Activated T-cell treated with anti-CD3 and anti-CD28 coated beads, Interleukin-2, amount 50 U/mL, for 24 hours (primary cell): ENCODE data around the gene DGLUCY.
A peak's percentile ranks its signal among the peaks of the same experiment; 100 is the strongest.
"Not testable (repeated sequence)": the region's sequence is repeated elsewhere in the genome, so short reads cannot be mapped to it uniquely, and the experiment has no call there.

ENCODE experiments used
- DNase-seq: peaks from one replicate; pipeline ENCODE4 v3.0.0-alpha.2; 2020
- H3K27ac Mint-ChIP-seq: 2 replicates; pipeline ENCODE4 v1.8.0; 2020; ENCODE audit warnings: mild to moderate bottlenecking, mixed read lengths
- H3K27me3 Mint-ChIP-seq: 2 replicates; pipeline ENCODE4 v1.8.0; 2020; ENCODE audit warnings: mixed read lengths
- H3K36me3 Mint-ChIP-seq: 2 replicates; pipeline ENCODE4 v1.8.0; 2020; ENCODE audit warnings: low read depth, mixed read lengths
- H3K4me1 Mint-ChIP-seq: 2 replicates; pipeline ENCODE4 v1.8.0; 2020; ENCODE audit warnings: low read depth, mixed read lengths
- H3K4me3 Mint-ChIP-seq: 2 replicates; pipeline ENCODE4 v1.8.0; 2020; ENCODE audit warnings: mild to moderate bottlenecking, moderate library complexity, mixed read lengths
- H3K9me3 Mint-ChIP-seq: 2 replicates; pipeline ENCODE4 v1.8.0; 2020; ENCODE audit warnings: mixed read lengths

The DGLUCY gene

GRCh38 chr14:91139776-91140175, 25.9 kb downstream of the DGLUCY start:
- H3K9me3 Mint-ChIP-seq = no peaks in the 10 kb centered on the region
- DNase-seq = no peak
- no peaks in the 10 kb centered on the region for H3K27me3 Mint-ChIP-seq
- peaks cover 57% of the 10 kb centered on the region for H3K36me3 Mint-ChIP-seq
- H3K4me3 Mint-ChIP-seq = no peak overlapping the region
- H3K4me1 Mint-ChIP-seq = peaks cover 60% of the 10 kb centered on the region
- H3K27ac Mint-ChIP-seq = peak overlapping the region; percentile 82

GRCh38 chr14:91140672-91141071, 26.8 kb downstream of the DGLUCY start:
- peaks cover 61% of the 10 kb centered on the region for H3K36me3 Mint-ChIP-seq
- H3K27ac Mint-ChIP-seq = peak overlapping the region; percentile 76
- no peaks in the 10 kb centered on the region for H3K27me3 Mint-ChIP-seq
- peaks cover 60% of the 10 kb centered on the region for H3K4me1 Mint-ChIP-seq
- DNase-seq = no peak
- no peaks in the 10 kb centered on the region for H3K9me3 Mint-ChIP-seq
- no peak overlapping the region for H3K4me3 Mint-ChIP-seq

- peak overlapping the region; percentile 79 for H3K27ac Mint-ChIP-seq
- no peak for DNase-seq
- peaks cover 60% of the 10 kb centered on the region for H3K4me1 Mint-ChIP-seq
- no peaks in the 10 kb centered on the region for H3K27me3 Mint-ChIP-seq
- no peaks in the 10 kb centered on the region for H3K9me3 Mint-ChIP-seq
- peaks cover 69% of the 10 kb centered on the region for H3K36me3 Mint-ChIP-seq
- no peak overlapping the region for H3K4me3 Mint-ChIP-seq
These were observed 28.4 kb downstream of the DGLUCY start for GRCh38 chr14:91142214-91142668.

DNA sequence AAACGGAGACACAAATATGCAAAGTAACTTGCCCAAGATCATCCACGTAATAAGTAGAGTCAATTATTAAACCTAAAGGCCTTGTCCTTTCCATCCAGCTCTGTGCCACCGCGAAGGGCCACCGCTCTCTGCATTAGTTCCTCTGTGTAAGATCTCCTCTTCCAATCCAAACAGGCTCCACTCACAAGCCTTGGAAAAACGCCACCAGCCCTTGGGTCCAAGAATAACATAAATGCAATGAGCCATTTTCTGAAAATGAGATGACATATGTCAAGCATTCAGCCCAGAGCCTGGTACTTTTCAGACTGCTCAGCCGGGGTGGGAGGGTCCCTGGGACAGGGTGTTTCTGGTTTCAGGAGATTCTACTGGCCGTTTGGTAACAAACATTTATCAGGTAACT, 30.0 kb downstream of the DGLUCY start:
- no peaks in the 10 kb centered on the region for H3K27me3 Mint-ChIP-seq
- H3K4me1 Mint-ChIP-seq = peaks cover 47% of the 10 kb centered on the region
- DNase-seq = no peak
- no peak overlapping the region for H3K4me3 Mint-ChIP-seq
- H3K9me3 Mint-ChIP-seq = no peaks in the 10 kb centered on the region
- peak overlapping the region; percentile 16 for H3K27ac Mint-ChIP-seq
- H3K36me3 Mint-ChIP-seq = peaks cover 68% of the 10 kb centered on the region

DNA sequence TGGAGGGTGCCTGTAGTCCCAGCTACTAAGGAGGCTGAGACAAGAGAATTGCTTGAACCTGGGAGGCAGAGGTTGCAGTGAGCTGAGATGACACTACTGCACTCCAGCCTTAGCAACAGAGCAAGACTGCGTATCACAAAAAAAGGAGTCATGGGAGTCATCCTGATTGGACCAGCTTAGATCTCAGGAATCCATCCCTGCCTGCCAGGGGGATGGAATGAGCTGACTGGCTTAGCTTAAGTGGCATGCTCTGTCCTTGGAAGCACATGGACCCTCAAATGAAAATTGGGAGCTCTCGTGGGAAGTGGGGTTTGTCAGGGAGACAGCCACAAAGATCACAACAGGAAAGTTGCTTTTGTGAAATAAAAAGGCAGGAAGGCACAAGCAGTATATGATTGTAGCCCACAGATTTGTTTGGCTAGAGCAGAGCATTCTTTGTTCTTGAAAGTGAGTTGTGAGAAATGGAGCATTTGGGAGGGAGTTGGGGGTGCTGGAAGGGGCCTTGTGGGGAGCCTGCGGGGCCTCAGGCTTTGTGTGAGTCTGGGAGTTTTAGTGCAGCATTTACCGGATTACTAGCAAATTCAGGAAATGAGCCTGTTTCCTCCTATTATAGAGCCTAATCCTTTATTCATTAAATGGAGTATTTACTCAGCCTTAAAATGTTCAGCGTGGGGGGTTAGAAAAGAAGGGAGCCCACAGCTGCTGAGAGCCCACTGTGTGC, 30.7 kb downstream of the DGLUCY start:
- Mint-ChIP-seq H3K27me3 (no peaks in the 10 kb centered on the region), H3K36me3 (peaks cover 70% of the 10 kb centered on the region), H3K27ac (peak overlapping the region; percentile 16), H3K9me3 (no peaks in the 10 kb centered on the region), H3K4me1 (peaks cover 41% of the 10 kb centered on the region), H3K4me3 (no peak overlapping the region)
- no peak for DNase-seq

- Mint-ChIP-seq H3K9me3 (no peaks in the 10 kb centered on the region), H3K4me1 (peaks cover 32% of the 10 kb centered on the region), H3K27ac (no peak overlapping the region), H3K36me3 (peaks cover 66% of the 10 kb centered on the region), H3K27me3 (no peaks in the 10 kb centered on the region), H3K4me3 (no peak overlapping the region)
- DNase-seq = no peak
These were observed 31.7 kb downstream of the DGLUCY start for GRCh38 chr14:91145391-91146160.

- no peaks in the 10 kb centered on the region for H3K9me3 Mint-ChIP-seq
- H3K27ac Mint-ChIP-seq = peak overlapping the region; percentile 11
- H3K4me3 Mint-ChIP-seq = no peak overlapping the region
- peaks cover 23% of the 10 kb centered on the region for H3K4me1 Mint-ChIP-seq
- H3K36me3 Mint-ChIP-seq = peaks cover 67% of the 10 kb centered on the region
- no peak for DNase-seq
- H3K27me3 Mint-ChIP-seq = no peaks in the 10 kb centered on the region
These were observed 32.8 kb downstream of the DGLUCY start for GRCh38 chr14:91146661-91147060.

DNA sequence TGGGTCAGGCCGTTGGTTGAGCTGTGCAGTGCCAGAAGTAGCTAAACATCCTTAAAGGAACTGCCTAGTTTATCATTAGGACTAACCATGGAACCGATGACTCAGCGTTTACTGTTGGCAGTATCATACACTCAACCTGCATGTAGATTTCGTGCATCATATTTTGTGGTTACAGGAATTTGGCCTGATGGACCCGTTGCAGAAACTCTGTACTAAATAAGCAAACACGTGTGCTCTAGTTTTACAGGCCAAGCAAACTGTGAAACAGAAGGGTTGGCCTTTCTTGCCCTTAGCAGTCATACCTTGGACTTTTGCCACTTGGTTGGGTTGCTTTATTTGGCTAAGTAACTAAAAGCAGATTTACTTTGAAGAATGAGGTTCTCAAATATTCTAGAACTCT, 35.6 kb downstream of the DGLUCY start:
- no peak overlapping the region for H3K4me3 Mint-ChIP-seq
- H3K27ac Mint-ChIP-seq = no peak overlapping the region
- no peak for DNase-seq
- peaks cover 57% of the 10 kb centered on the region for H3K36me3 Mint-ChIP-seq
- H3K27me3 Mint-ChIP-seq = no peaks in the 10 kb centered on the region
- H3K4me1 Mint-ChIP-seq = peaks cover 10% of the 10 kb centered on the region
- no peaks in the 10 kb centered on the region for H3K9me3 Mint-ChIP-seq

GRCh38 chr14:91152499-91152898, 38.6 kb downstream of the DGLUCY start:
- Mint-ChIP-seq H3K4me1 (peaks cover 14% of the 10 kb centered on the region), H3K27ac (no peak overlapping the region), H3K4me3 (no peak overlapping the region), H3K9me3 (no peaks in the 10 kb centered on the region), H3K36me3 (peaks cover 45% of the 10 kb centered on the region), H3K27me3 (no peaks in the 10 kb centered on the region)
- DNase-seq = no peak

DNA sequence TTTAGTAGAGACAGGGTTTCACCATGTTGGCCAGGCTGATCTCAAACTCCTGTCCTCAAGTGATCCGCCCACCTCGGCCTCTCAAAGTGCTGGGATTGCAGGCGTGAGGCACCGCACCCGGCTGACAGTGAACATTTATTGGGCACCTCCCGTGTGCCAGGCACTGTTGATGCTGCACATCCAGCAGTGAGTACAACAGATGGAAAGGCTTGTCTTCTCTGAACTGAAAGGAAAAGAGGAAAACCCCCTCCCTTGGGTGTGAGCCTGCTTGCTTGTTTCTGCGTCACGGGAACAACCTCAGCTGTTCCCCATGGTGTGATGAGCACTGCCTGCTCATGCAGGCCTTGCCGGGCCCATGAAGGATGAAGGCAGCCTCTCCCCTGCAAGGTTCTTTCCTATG, 39.5 kb downstream of the DGLUCY start:
- H3K4me1 Mint-ChIP-seq = peaks cover 14% of the 10 kb centered on the region
- no peak overlapping the region for H3K27ac Mint-ChIP-seq
- DNase-seq = no peak
- peaks cover 50% of the 10 kb centered on the region for H3K36me3 Mint-ChIP-seq
- H3K9me3 Mint-ChIP-seq = no peaks in the 10 kb centered on the region
- no peaks in the 10 kb centered on the region for H3K27me3 Mint-ChIP-seq
- no peak overlapping the region for H3K4me3 Mint-ChIP-seq

DNA sequence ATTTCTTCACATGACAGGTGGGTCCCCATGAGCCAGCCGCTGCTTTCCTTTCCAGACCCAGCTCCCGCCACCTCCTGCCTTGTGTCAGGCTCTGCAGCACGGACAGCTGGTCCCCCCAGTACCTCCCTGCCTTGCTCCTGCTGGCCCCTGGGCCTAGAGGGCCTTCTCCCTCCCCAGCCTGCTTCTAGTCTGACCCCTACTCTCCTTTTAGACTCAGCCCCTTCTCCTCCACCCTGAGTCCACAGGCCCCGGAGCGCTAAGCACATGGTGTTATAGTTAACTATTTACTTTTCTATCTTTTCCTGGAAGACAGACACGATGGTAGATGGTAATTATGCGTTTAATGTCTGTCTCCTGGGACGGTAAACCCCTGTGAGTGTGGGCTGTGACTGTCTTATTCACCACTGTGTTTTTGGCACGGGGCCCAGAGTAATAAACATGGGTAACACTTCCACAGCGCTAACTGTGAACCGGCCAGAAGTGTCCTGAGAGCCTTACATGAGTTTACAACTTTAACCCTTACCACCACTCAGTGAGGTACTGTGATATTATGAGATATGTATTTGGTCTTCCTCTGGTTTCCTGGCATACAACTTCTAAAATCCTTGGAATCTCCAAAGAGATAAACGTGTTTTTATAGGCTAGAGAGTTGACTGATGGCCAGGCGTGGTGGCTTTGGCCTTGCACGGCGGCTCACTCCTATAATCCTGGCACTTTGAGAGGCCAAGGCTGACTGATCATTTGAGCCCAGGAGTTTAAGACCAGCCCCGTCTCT, 41.2 kb downstream of the DGLUCY start:
- Mint-ChIP-seq H3K27me3 (no peaks in the 10 kb centered on the region), H3K36me3 (peaks cover 52% of the 10 kb centered on the region), H3K4me3 (no peak overlapping the region), H3K27ac (peak overlapping the region; percentile 58), H3K9me3 (no peaks in the 10 kb centered on the region), H3K4me1 (peaks cover 11% of the 10 kb centered on the region)
- DNase-seq = no peak

- H3K27me3 Mint-ChIP-seq = no peaks in the 10 kb centered on the region
- no peak overlapping the region for H3K4me3 Mint-ChIP-seq
- no peaks in the 10 kb centered on the region for H3K9me3 Mint-ChIP-seq
- no peak for DNase-seq
- H3K36me3 Mint-ChIP-seq = peaks cover 58% of the 10 kb centered on the region
- H3K4me1 Mint-ChIP-seq = peaks cover 11% of the 10 kb centered on the region
- H3K27ac Mint-ChIP-seq = no peak overlapping the region
These were observed 41.8 kb downstream of the DGLUCY start for GRCh38 chr14:91155626-91156089.

DNA sequence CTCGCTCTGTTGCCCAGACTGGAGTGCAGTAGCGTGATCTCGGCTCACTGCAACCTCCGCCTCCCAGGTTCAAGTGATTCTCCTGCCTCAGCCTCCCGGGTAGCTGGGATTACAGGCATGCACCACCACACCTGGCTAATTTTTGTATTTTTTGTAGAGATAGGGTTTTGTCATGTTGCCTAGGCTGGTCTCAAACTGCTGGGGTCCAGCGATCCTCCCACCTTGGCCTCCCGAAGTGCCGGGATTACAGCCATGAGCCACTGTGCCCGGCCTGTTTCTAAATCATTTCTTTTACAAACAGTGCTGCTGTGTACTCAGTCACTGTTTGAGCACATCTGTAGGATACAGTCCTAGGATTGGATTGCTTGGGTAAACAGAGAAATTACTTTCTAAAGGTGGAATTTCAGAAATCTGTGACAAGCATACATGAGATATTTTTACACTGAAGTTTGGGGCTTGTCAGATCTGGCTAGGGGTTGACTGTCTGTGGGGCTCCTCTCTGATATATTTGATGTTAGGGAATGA, 42.3 kb downstream of the DGLUCY start:
- peaks cover 59% of the 10 kb centered on the region for H3K36me3 Mint-ChIP-seq
- not testable (repeated sequence) for DNase-seq, H3K27ac Mint-ChIP-seq, H3K9me3 Mint-ChIP-seq, H3K4me3 Mint-ChIP-seq, H3K27me3 Mint-ChIP-seq
- peaks cover 11% of the 10 kb centered on the region for H3K4me1 Mint-ChIP-seq

DNA sequence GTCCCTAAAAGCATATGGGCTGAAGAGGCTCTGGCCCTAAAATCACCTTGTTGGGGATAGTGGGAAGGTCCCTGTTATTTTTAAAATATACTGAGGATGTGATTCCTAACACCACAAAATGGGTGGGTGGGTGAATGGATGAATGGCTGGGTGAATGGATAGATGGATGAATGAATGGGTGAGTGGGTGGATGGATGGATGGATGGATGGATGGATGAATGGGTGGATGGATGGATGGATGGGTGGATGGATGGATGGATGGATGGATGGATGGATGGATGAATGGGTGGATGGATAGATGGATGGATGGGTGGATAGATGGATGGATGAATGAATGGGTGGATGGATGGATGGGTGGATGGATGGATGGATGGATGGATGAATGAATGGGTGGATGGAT, 43.0 kb downstream of the DGLUCY start:
- peaks cover 11% of the 10 kb centered on the region for H3K4me1 Mint-ChIP-seq
- H3K9me3 Mint-ChIP-seq = not testable (repeated sequence)

More for the DNA sequence above, 43.0 kb downstream of the DGLUCY start:
- DNase-seq, H3K4me3 Mint-ChIP-seq, H3K27me3 Mint-ChIP-seq, H3K27ac Mint-ChIP-seq: not testable (repeated sequence)
- H3K36me3 Mint-ChIP-seq = peaks cover 63% of the 10 kb centered on the region
